Upper lobe of left lung (tissue), 4 donors: Measurements from ENCODE around the gene SPINK7.
"Not testable (repeated sequence)": the region's sequence is repeated elsewhere in the genome, so short reads cannot be mapped to it uniquely, and the experiment has no call there.

Experiments used
- CTCF ChIP-seq, 6 experiments: fragments of 450-650 bp in 4 of 6; fragments of 200-600 bp in 2 of 6; sonication (generic) in 2 of 6; IDR thresholded peaks; one replicate each; pipeline ENCODE4 v1.5.1; 2016 to 2019; ENCODE audit warnings: antibody characterized with exemption in 6 of 6
- POLR2A ChIP-seq, 4 donors: fragments of 450-650 bp; IDR thresholded peaks; one replicate each; pipeline ENCODE4 v1.5.1; 2016 to 2017; ENCODE audit warnings: antibody characterized with exemption in 4 of 4, mild to moderate bottlenecking in 2 of 4
- POLR2AphosphoS5 ChIP-seq, 2 donors: sonication (generic); formaldehyde crosslinking; IDR thresholded peaks; one replicate each; pipeline ENCODE4 v1.5.1; 2017; ENCODE audit warnings: antibody characterized with exemption in 2 of 2

GRCh38 chr5:148320011-148320963 is 8.1 kb downstream of the SPINK7 start:
- TF ChIP-seq CTCF, POLR2AphosphoS5, POLR2A (IDR thresholded peaks at IDR 0.05): not testable (repeated sequence)
